Measurements from ENCODE around the gene SPC25. TPM values are rescaled to one million over a fixed set of nuclear protein-coding genes. Genes with fewer than 3 reads are reported as not detected.

The SPC25 gene
- total and polyA plus RNA-seq, 9 of the 15 experiments (the other 6 are each of a cell fraction or from before 2014, with no cell fraction given), result 44.8 to 100 (median 75.0) TPM

DNA sequence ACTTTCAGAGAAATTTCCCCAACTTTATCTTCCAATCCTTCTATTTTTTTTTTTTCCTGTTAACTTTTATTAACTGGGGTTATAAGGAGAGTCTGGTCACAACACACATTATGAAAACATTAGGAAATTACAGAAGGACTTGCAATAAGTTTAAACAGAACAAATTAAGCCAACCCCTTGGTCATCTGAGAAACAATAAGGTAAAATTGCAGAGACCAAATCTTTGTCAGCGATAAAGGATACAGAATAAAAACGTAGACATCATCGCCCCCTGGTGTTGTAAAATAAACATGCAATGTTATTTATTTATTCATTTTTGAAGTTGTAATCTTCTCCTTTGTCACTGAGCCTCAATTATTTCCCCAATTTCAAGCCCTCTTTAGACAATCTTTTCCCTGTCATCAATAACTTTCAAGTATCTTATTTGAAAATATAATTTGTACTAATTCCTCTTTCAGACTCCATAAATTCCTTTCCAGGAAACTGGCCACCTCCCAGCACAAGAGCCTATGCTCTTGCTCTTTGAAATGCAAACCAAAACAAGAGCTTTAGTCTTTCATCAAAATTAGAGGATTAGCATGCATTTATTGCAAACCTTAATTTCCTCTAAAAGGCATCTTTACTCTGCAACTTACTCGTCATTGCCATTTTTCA lies 30.4 kb upstream of the SPC25 start (continued):
- TF ChIP-seq, protein P1, sequence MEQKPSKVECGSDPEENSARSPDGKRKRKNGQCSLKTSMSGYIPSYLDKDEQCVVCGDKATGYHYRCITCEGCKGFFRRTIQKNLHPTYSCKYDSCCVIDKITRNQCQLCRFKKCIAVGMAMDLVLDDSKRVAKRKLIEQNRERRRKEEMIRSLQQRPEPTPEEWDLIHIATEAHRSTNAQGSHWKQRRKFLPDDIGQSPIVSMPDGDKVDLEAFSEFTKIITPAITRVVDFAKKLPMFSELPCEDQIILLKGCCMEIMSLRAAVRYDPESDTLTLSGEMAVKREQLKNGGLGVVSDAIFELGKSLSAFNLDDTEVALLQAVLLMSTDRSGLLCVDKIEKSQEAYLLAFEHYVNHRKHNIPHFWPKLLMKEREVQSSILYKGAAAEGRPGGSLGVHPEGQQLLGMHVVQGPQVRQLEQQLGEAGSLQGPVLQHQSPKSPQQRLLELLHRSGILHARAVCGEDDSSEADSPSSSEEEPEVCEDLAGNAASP (IDR thresholded peaks at IDR 0.05), result no peak
- TF ChIP-seq ZNF165 (CRISPR knock-in tag; IDR thresholded peaks at IDR 0.05; ENCODE audit: borderline replicate concordance), result no peak
- peak; percentile 56 for TF ChIP-seq ELF2 (CRISPR knock-in tag; IDR thresholded peaks at IDR 0.05)
- TF ChIP-seq, protein P2, sequence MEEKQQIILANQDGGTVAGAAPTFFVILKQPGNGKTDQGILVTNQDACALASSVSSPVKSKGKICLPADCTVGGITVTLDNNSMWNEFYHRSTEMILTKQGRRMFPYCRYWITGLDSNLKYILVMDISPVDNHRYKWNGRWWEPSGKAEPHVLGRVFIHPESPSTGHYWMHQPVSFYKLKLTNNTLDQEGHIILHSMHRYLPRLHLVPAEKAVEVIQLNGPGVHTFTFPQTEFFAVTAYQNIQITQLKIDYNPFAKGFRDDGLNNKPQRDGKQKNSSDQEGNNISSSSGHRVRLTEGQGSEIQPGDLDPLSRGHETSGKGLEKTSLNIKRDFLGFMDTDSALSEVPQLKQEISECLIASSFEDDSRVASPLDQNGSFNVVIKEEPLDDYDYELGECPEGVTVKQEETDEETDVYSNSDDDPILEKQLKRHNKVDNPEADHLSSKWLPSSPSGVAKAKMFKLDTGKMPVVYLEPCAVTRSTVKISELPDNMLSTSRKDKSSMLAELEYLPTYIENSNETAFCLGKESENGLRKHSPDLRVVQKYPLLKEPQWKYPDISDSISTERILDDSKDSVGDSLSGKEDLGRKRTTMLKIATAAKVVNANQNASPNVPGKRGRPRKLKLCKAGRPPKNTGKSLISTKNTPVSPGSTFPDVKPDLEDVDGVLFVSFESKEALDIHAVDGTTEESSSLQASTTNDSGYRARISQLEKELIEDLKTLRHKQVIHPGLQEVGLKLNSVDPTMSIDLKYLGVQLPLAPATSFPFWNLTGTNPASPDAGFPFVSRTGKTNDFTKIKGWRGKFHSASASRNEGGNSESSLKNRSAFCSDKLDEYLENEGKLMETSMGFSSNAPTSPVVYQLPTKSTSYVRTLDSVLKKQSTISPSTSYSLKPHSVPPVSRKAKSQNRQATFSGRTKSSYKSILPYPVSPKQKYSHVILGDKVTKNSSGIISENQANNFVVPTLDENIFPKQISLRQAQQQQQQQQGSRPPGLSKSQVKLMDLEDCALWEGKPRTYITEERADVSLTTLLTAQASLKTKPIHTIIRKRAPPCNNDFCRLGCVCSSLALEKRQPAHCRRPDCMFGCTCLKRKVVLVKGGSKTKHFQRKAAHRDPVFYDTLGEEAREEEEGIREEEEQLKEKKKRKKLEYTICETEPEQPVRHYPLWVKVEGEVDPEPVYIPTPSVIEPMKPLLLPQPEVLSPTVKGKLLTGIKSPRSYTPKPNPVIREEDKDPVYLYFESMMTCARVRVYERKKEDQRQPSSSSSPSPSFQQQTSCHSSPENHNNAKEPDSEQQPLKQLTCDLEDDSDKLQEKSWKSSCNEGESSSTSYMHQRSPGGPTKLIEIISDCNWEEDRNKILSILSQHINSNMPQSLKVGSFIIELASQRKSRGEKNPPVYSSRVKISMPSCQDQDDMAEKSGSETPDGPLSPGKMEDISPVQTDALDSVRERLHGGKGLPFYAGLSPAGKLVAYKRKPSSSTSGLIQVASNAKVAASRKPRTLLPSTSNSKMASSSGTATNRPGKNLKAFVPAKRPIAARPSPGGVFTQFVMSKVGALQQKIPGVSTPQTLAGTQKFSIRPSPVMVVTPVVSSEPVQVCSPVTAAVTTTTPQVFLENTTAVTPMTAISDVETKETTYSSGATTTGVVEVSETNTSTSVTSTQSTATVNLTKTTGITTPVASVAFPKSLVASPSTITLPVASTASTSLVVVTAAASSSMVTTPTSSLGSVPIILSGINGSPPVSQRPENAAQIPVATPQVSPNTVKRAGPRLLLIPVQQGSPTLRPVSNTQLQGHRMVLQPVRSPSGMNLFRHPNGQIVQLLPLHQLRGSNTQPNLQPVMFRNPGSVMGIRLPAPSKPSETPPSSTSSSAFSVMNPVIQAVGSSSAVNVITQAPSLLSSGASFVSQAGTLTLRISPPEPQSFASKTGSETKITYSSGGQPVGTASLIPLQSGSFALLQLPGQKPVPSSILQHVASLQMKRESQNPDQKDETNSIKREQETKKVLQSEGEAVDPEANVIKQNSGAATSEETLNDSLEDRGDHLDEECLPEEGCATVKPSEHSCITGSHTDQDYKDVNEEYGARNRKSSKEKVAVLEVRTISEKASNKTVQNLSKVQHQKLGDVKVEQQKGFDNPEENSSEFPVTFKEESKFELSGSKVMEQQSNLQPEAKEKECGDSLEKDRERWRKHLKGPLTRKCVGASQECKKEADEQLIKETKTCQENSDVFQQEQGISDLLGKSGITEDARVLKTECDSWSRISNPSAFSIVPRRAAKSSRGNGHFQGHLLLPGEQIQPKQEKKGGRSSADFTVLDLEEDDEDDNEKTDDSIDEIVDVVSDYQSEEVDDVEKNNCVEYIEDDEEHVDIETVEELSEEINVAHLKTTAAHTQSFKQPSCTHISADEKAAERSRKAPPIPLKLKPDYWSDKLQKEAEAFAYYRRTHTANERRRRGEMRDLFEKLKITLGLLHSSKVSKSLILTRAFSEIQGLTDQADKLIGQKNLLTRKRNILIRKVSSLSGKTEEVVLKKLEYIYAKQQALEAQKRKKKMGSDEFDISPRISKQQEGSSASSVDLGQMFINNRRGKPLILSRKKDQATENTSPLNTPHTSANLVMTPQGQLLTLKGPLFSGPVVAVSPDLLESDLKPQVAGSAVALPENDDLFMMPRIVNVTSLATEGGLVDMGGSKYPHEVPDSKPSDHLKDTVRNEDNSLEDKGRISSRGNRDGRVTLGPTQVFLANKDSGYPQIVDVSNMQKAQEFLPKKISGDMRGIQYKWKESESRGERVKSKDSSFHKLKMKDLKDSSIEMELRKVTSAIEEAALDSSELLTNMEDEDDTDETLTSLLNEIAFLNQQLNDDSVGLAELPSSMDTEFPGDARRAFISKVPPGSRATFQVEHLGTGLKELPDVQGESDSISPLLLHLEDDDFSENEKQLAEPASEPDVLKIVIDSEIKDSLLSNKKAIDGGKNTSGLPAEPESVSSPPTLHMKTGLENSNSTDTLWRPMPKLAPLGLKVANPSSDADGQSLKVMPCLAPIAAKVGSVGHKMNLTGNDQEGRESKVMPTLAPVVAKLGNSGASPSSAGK (IDR thresholded peaks at IDR 0.05), result no peak
- no peak for TF ChIP-seq SLC30A9 (CRISPR knock-in tag; IDR thresholded peaks at IDR 0.05)
- TF ChIP-seq SOX6 (IDR thresholded peaks at IDR 0.05), result peak; percentile 41; the same call in 1 of the 2 replicates
- TF ChIP-seq ARHGAP35 (IDR thresholded peaks at IDR 0.05; ENCODE audit: partially characterized antibody), result no peak
- TF ChIP-seq, protein P3, sequence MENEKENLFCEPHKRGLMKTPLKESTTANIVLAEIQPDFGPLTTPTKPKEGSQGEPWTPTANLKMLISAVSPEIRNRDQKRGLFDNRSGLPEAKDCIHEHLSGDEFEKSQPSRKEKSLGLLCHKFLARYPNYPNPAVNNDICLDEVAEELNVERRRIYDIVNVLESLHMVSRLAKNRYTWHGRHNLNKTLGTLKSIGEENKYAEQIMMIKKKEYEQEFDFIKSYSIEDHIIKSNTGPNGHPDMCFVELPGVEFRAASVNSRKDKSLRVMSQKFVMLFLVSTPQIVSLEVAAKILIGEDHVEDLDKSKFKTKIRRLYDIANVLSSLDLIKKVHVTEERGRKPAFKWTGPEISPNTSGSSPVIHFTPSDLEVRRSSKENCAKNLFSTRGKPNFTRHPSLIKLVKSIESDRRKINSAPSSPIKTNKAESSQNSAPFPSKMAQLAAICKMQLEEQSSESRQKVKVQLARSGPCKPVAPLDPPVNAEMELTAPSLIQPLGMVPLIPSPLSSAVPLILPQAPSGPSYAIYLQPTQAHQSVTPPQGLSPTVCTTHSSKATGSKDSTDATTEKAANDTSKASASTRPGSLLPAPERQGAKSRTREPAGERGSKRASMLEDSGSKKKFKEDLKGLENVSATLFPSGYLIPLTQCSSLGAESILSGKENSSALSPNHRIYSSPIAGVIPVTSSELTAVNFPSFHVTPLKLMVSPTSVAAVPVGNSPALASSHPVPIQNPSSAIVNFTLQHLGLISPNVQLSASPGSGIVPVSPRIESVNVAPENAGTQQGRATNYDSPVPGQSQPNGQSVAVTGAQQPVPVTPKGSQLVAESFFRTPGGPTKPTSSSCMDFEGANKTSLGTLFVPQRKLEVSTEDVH (IDR thresholded peaks at IDR 0.05; ENCODE audit: low read depth, partially characterized antibody), result no peak
- peak; percentile 54; the same call in 1 of the 2 replicates for TF ChIP-seq POLR2H (tag; IDR thresholded peaks at IDR 0.05; ENCODE audit: low read depth)
- TF ChIP-seq ZNF77 (CRISPR knock-in tag; IDR thresholded peaks at IDR 0.05), result no peak

Data from K562 (cell line).